Mucosa of rectum (tissue), 2 donors: ENCODE results near the gene OLFM1.

Source experiments
- H3K27ac ChIP-seq, 2 donors: one replicate each; pipeline ENCODE4 v1.7.0; 2013; ENCODE audit warnings: inconsistent platforms in 2 of 2, low read depth in 2 of 2, low read length in 2 of 2
- H3K27me3 ChIP-seq, 2 donors: one replicate each; pipeline ENCODE4 v1.7.0; 2013; ENCODE audit warnings: low read length in 2 of 2; ENCODE audit not compliant: control insufficient read depth in 2 of 2, insufficient read depth in 2 of 2
- H3K36me3 ChIP-seq, 2 donors: one replicate each; pipeline ENCODE4 v1.7.0; 2013; ENCODE audit warnings: low read length in 2 of 2; ENCODE audit not compliant: control insufficient read depth in 2 of 2, insufficient read depth in 2 of 2
- H3K4me1 ChIP-seq, 2 donors: one replicate each; pipeline ENCODE4 v1.7.0; 2013; ENCODE audit warnings: low read length in 2 of 2, mild to moderate bottlenecking in 1 of 2; ENCODE audit not compliant: control insufficient read depth in 2 of 2, insufficient read depth in 2 of 2
- H3K4me3 ChIP-seq, 2 donors: one replicate each; pipeline ENCODE4 v1.7.0; 2013; ENCODE audit warnings: low read length in 2 of 2
- H3K9ac ChIP-seq, 2 donors: one replicate each; pipeline ENCODE4 v1.7.0; 2013; ENCODE audit warnings: low read length in 2 of 2, low read depth in 1 of 2, mild to moderate bottlenecking in 1 of 2
- H3K9me3 ChIP-seq, 2 donors: one replicate each; pipeline ENCODE4 v1.7.0; 2013; ENCODE audit warnings: low read length in 2 of 2; ENCODE audit not compliant: control insufficient read depth in 2 of 2
- donor health status: healthy.
- donor health status: Normal muscosa, but diverticular disease.

Gene OLFM1

GRCh38 chr9:135151757-135152613 lies 64.5 kb downstream of the OLFM1 start:
- no peaks in the 10 kb centered on the region for H3K36me3 ChIP-seq
- peaks cover 0 to 2% of the 10 kb centered on the region in 2 donors for H3K27me3 ChIP-seq
- H3K27ac ChIP-seq, result no peak overlapping the region
- no peak overlapping the region for H3K9ac ChIP-seq
- H3K4me3 ChIP-seq, result no peak overlapping the region
- H3K9me3 ChIP-seq, result no peaks in the 10 kb centered on the region
- H3K4me1 ChIP-seq, result no peaks in the 10 kb centered on the region

- H3K9ac ChIP-seq, result no peak overlapping the region
- H3K36me3 ChIP-seq, result no peaks in the 10 kb centered on the region
- no peak overlapping the region for H3K27ac ChIP-seq
- H3K27me3 ChIP-seq, result peaks cover 0 to 2% of the 10 kb centered on the region in 2 donors
- no peaks in the 10 kb centered on the region for H3K9me3 ChIP-seq
- no peaks in the 10 kb centered on the region for H3K4me1 ChIP-seq
- no peak overlapping the region for H3K4me3 ChIP-seq
Measured at GRCh38 chr9:135152614-135153334, 65.3 kb downstream of the OLFM1 start.

- no peaks in the 10 kb centered on the region for H3K9me3 ChIP-seq
- H3K27ac ChIP-seq, result no peak overlapping the region
- H3K27me3 ChIP-seq, result peaks cover 0 to 2% of the 10 kb centered on the region in 2 donors
- no peaks in the 10 kb centered on the region for H3K4me1 ChIP-seq
- H3K9ac ChIP-seq, result no peak overlapping the region
- no peak overlapping the region for H3K4me3 ChIP-seq
- no peaks in the 10 kb centered on the region for H3K36me3 ChIP-seq
Measured at GRCh38 chr9:135154050-135154615, 66.7 kb downstream of the OLFM1 start.

- Histone ChIP-seq H3K27me3 (peaks cover 0 to 2% of the 10 kb centered on the region in 2 donors), H3K9me3 (no peaks in the 10 kb centered on the region), H3K4me3 (no peak overlapping the region), H3K27ac (no peak overlapping the region), H3K4me1 (no peaks in the 10 kb centered on the region), H3K36me3 (no peaks in the 10 kb centered on the region), H3K9ac (no peak overlapping the region)
Measured at GRCh38 chr9:135155396-135155795, 67.9 kb downstream of the OLFM1 start.

GRCh38 chr9:135156525-135157510 lies 69.3 kb downstream of the OLFM1 start:
- Histone ChIP-seq H3K4me3 (no peak overlapping the region), H3K9me3 (no peaks in the 10 kb centered on the region), H3K36me3 (no peaks in the 10 kb centered on the region), H3K27ac (no peak overlapping the region), H3K4me1 (no peaks in the 10 kb centered on the region), H3K27me3 (peaks cover 0 to 2% of the 10 kb centered on the region in 2 donors), H3K9ac (no peak overlapping the region)

GRCh38 chr9:135157856-135158563 lies 70.5 kb downstream of the OLFM1 start:
- Histone ChIP-seq H3K9ac (no peak overlapping the region), H3K27me3 (peaks cover 0 to 2% of the 10 kb centered on the region in 2 donors), H3K36me3 (no peaks in the 10 kb centered on the region), H3K27ac (no peak overlapping the region), H3K4me1 (no peaks in the 10 kb centered on the region), H3K4me3 (no peak overlapping the region), H3K9me3 (no peaks in the 10 kb centered on the region)

- Histone ChIP-seq H3K9ac (no peak overlapping the region), H3K36me3 (no peaks in the 10 kb centered on the region), H3K4me1 (no peaks in the 10 kb centered on the region), H3K27ac (no peak overlapping the region), H3K27me3 (peaks cover 0 to 2% of the 10 kb centered on the region in 2 donors), H3K4me3 (no peak overlapping the region), H3K9me3 (no peaks in the 10 kb centered on the region)
Measured at GRCh38 chr9:135158564-135158937, 71.1 kb downstream of the OLFM1 start.

GRCh38 chr9:135159801-135160200 lies 72.3 kb downstream of the OLFM1 start:
- H3K27me3 ChIP-seq, result no peaks in the 10 kb centered on the region

GRCh38 chr9:135160862-135161261 lies 73.4 kb downstream of the OLFM1 start:
- H3K4me1 ChIP-seq, result no peaks in the 10 kb centered on the region
- H3K27ac ChIP-seq, result no peak overlapping the region
- H3K4me3 ChIP-seq, result no peak overlapping the region
- H3K9ac ChIP-seq, result no peak overlapping the region
- H3K9me3 ChIP-seq, result no peaks in the 10 kb centered on the region
- no peaks in the 10 kb centered on the region for H3K27me3 ChIP-seq
- H3K36me3 ChIP-seq, result no peaks in the 10 kb centered on the region

More at GRCh38 chr9:135159801-135160200, 72.3 kb downstream of the OLFM1 start:
- Histone ChIP-seq H3K27ac (no peak overlapping the region), H3K9ac (no peak overlapping the region), H3K36me3 (no peaks in the 10 kb centered on the region), H3K9me3 (no peaks in the 10 kb centered on the region), H3K4me3 (no peak overlapping the region), H3K4me1 (no peaks in the 10 kb centered on the region)
